ENCODE results near the gene TMEM120B.

DNA sequence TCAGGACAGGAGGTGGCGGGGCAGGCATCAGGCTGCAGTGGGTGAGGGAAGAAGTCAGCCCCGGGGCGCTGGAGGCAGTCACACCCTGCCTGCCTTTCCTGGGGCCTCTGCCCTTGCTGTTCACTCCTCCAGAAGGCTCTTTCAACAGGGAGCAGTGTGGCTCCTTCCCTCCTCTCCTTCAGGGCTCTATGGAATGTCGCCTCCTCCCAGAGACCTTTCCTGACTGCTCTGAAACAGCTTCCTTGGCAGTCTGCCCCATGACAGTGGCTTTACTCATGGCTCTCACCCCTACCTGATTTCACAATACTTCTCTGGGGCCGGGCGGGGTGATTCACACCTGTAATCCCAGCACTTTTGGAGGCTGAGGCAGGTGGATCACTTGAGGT, 73.9 kb downstream of the TMEM120B start:
- TF ChIP-seq POLR2A (IDR thresholded peaks at IDR 0.05) (no peak), EP300 (IDR thresholded peaks at IDR 0.05) (peak in 1 of 4 donors; percentile 16), POLR2AphosphoS5 (IDR thresholded peaks at IDR 0.05) (no peak)
- TF ChIP-seq, protein P1, sequence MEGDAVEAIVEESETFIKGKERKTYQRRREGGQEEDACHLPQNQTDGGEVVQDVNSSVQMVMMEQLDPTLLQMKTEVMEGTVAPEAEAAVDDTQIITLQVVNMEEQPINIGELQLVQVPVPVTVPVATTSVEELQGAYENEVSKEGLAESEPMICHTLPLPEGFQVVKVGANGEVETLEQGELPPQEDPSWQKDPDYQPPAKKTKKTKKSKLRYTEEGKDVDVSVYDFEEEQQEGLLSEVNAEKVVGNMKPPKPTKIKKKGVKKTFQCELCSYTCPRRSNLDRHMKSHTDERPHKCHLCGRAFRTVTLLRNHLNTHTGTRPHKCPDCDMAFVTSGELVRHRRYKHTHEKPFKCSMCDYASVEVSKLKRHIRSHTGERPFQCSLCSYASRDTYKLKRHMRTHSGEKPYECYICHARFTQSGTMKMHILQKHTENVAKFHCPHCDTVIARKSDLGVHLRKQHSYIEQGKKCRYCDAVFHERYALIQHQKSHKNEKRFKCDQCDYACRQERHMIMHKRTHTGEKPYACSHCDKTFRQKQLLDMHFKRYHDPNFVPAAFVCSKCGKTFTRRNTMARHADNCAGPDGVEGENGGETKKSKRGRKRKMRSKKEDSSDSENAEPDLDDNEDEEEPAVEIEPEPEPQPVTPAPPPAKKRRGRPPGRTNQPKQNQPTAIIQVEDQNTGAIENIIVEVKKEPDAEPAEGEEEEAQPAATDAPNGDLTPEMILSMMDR (IDR thresholded peaks at IDR 0.05), result no peak

All from upper lobe of left lung (tissue), 4 donors.